NCI-H226 (cell line): ENCODE measurements around the gene THEMIS.
"Not testable (repeated sequence)": the region's sequence is repeated elsewhere in the genome, so short reads cannot be mapped to it uniquely, and the experiment has no call there.

ENCODE experiments used
- DNase-seq: peaks from one replicate; pipeline ENCODE4 v3.0.0-alpha.2; 2015

The THEMIS gene

GRCh38 chr6:127791779-127792528 lies 108.9 kb downstream of the THEMIS start:
- DNase-seq: no peak

GRCh38 chr6:127790571-127790970 lies 110.3 kb downstream of the THEMIS start:
- DNase-seq: no peak

- DNase-seq: no peak
These were observed 114.7 kb downstream of the THEMIS start for GRCh38 chr6:127786109-127786508.

GRCh38 chr6:127784468-127784867 lies 116.4 kb downstream of the THEMIS start:
- DNase-seq: no peak

- DNase-seq: not testable (repeated sequence)
These were observed 119.1 kb downstream of the THEMIS start for GRCh38 chr6:127781636-127782272.

GRCh38 chr6:127776320-127776719 lies 124.5 kb downstream of the THEMIS start:
- DNase-seq: no peak

GRCh38 chr6:127775371-127775770 lies 125.5 kb downstream of the THEMIS start:
- DNase-seq: no peak

- DNase-seq: no peak
These were observed 132.1 kb downstream of the THEMIS start for GRCh38 chr6:127768745-127769144.

- no peak for DNase-seq
These were observed 132.6 kb downstream of the THEMIS start for GRCh38 chr6:127768223-127768622.

GRCh38 chr6:127765949-127766348 lies 134.9 kb downstream of the THEMIS start:
- DNase-seq: no peak

- DNase-seq: no peak
These were observed 138.6 kb downstream of the THEMIS start for GRCh38 chr6:127762284-127762683.

GRCh38 chr6:127761084-127761483 lies 139.8 kb downstream of the THEMIS start:
- no peak for DNase-seq

GRCh38 chr6:127749095-127749494 lies 151.8 kb downstream of the THEMIS start:
- no peak for DNase-seq

- DNase-seq: no peak
These were observed 152.6 kb downstream of the THEMIS start for GRCh38 chr6:127748290-127748689.

- DNase-seq: no peak
These were observed 162.4 kb downstream of the THEMIS start for GRCh38 chr6:127738423-127738822.

GRCh38 chr6:127737768-127738167 lies 163.1 kb downstream of the THEMIS start:
- DNase-seq: no peak

GRCh38 chr6:127737009-127737486 lies 163.8 kb downstream of the THEMIS start:
- peak; percentile 41 for DNase-seq

GRCh38 chr6:127732927-127733326 lies 167.9 kb downstream of the THEMIS start:
- DNase-seq: no peak

GRCh38 chr6:127727260-127727953 lies 173.5 kb downstream of the THEMIS start:
- no peak for DNase-seq

GRCh38 chr6:127725821-127726220 lies 175.0 kb downstream of the THEMIS start:
- DNase-seq: no peak

GRCh38 chr6:127718694-127719093 lies 182.2 kb downstream of the THEMIS start:
- DNase-seq: no peak

- DNase-seq: no peak
These were observed 183.5 kb downstream of the THEMIS start for GRCh38 chr6:127717384-127717783.

- no peak for DNase-seq
These were observed 184.4 kb downstream of the THEMIS start for GRCh38 chr6:127716465-127716864.

GRCh38 chr6:127710668-127711067 lies 190.2 kb downstream of the THEMIS start:
- no peak for DNase-seq
